GM12878 (cell line): ENCODE results near the gene VCL. TPM values are rescaled to one million over a fixed set of nuclear protein-coding genes. Genes with fewer than 3 reads are reported as not detected.
"Not testable (repeated sequence)": the region's sequence is repeated elsewhere in the genome, so short reads cannot be mapped to it uniquely, and the experiment has no call there.

Experiments used
- ATAC-seq: fragments of 200-7000 bp; cut with Tn5 transposase; 3 replicates; pipeline ENCODE4 v1.9.1; 2020; ENCODE audit warnings: mild to moderate bottlenecking, moderate library complexity
- BruUV-seq: library from RNA; stranded (reverse); fragments of 400-500 nt; replicated peaks from 2 replicates; lab custom pipeline; 2021; lab: Mats Ljungman, UMichigan
- CTCF ChIA-PET: fragments of 300-600 bp; sonication (Branson Sonifier 250); formaldehyde crosslinking; extraction: SDS; loops from one replicate; lab custom pipeline; 2021; ENCODE audit warnings: inconsistent platforms; lab: Yijun Ruan, JAX
- POLR2A ChIA-PET: fragments of 350-600 bp; formaldehyde crosslinking; extraction: SDS; loops from one replicate; lab custom pipeline; 2021; ENCODE audit warnings: inconsistent platforms; lab: Charles Lee
- RAD21 ChIA-PET: fragments of 300-600 bp; sonication (Branson Sonifier 250); formaldehyde crosslinking; loops from one replicate; lab custom pipeline; 2023; ENCODE audit warnings: antibody characterized with exemption; ENCODE audit not compliant: unreplicated experiment; lab: Charles Lee
- SMC1A ChIA-PET: fragments of 300-600 bp; sonication (Branson Sonifier 250); formaldehyde crosslinking; loops from one replicate; lab custom pipeline; 2023; ENCODE audit not compliant: unreplicated experiment, uncharacterized antibody; lab: Charles Lee
- DNase-seq: peaks from one replicate; pipeline ENCODE4 v3.0.0-alpha.2; 2011; ENCODE audit warnings: low read depth, low spot score
- FAIRE-seq: peaks from 3 replicates; lab custom pipeline; 2011; peaks lifted over from hg19 to GRCh38; lab: Jason Lieb, UNC
- H2AFZ ChIP-seq: 2 replicates; pipeline ENCODE4 v1.6.0; 2011; ENCODE audit warnings: low read depth, low read length, control low read depth; ENCODE audit not compliant: control insufficient read depth
- H3K27ac ChIP-seq: 2 replicates; pipeline ENCODE4 v1.5.1; 2011; ENCODE audit warnings: control low read depth; ENCODE audit not compliant: control insufficient read depth, insufficient read depth
- H3K27me3 ChIP-seq, 2 experiments: replicated peaks in 1 of 2; 2 replicates each; pipeline versions ENCODE4 v1.6.0 to v1.6.1; 2011; ENCODE audit warnings: low read length in 1 of 2; ENCODE audit not compliant: control insufficient read depth in 2 of 2, insufficient read depth in 2 of 2
- H3K36me3 ChIP-seq, 2 experiments: 2 replicates each; pipeline ENCODE4 v1.5.1; 2011; ENCODE audit warnings: low read length in 1 of 2; ENCODE audit not compliant: control insufficient read depth in 2 of 2, insufficient read depth in 2 of 2
- H3K4me1 ChIP-seq: 2 replicates; pipeline ENCODE4 v1.6.1; 2011; ENCODE audit warnings: mild to moderate bottlenecking, low read length, moderate library complexity, mixed read lengths; ENCODE audit not compliant: control insufficient read depth, insufficient read depth
- H3K4me2 ChIP-seq: 2 replicates; pipeline ENCODE4 v1.6.0; 2011; ENCODE audit warnings: control low read depth; ENCODE audit not compliant: control insufficient read depth, insufficient read depth
- H3K4me3 ChIP-seq: fragments of 200-600 bp; sonication (generic); 2 replicates; pipeline ENCODE4 v1.5.1; 2016
- H3K79me2 ChIP-seq: 2 replicates; pipeline ENCODE4 v1.6.0; 2011; ENCODE audit warnings: low read length; ENCODE audit not compliant: control insufficient read depth, insufficient read depth
- H3K9ac ChIP-seq: 2 replicates; pipeline ENCODE4 v1.8.0; 2011; ENCODE audit warnings: low read length, control low read depth, mixed read lengths; ENCODE audit not compliant: control insufficient read depth, insufficient read depth
- H3K9me3 ChIP-seq: replicated peaks from 3 replicates; pipeline ENCODE4 v1.5.1; 2011; ENCODE audit warnings: mild to moderate bottlenecking, low read length; ENCODE audit not compliant: control insufficient read depth, insufficient read depth
- H4K20me1 ChIP-seq: 2 replicates; pipeline ENCODE4 v1.6.0; 2011; ENCODE audit not compliant: control insufficient read depth, insufficient read depth
- SP1 ChIP-seq: IDR thresholded peaks from one replicate; pipeline ENCODE4 v1.6.1; 2011; ENCODE audit warnings: low read depth, low read length
- WGBS: methylation state at CpG from one replicate; pipeline ENCODE4 v1.1.6; 2016; ENCODE audit warnings: low lambda C conversion rate; ENCODE audit not compliant: insufficient replicate concordance, insufficient coverage; ENCODE audit errors: missing lambda C conversion rate; 5-methylcytosine and 5-hydroxymethylcytosine counted together
- in situ Hi-C: fragments of 300-500 bp; cut with MboI; formaldehyde crosslinking; loops from 9 replicates; pipeline ENCODE4 v1.14.3; 2018; ENCODE audit warnings: mixed read lengths
- intact Hi-C: fragments of 100-400 bp; cut with micrococcal nuclease; formaldehyde crosslinking; loops from one replicate; pipeline ENCODE4 v1.14.2; 2022; ENCODE audit not compliant: unreplicated experiment
- polyA plus RNA-seq, 11 experiments: library from polyadenylated mRNA; depleted of rRNA in 4 of 11; unstranded in 6 of 11; stranded (reverse) in 5 of 11; fragments of >200 nt; fragmentation: Nextera tagmentation in 4 of 11; fragmentation: Illumina TruSeq in 1 of 11; extraction: Ambion mirVana in 4 of 11; extraction: Trizol in 1 of 11; gene quantifications; 1 replicate in 1 of 11; 2 replicates in 10 of 11; pipeline versions ENCODE4 v1.2.1 to v1.2.3, GENCODE V29; 2011 to 2016; ENCODE audit warnings: inconsistent platforms in 2 of 11, missing spikeins in 2 of 11, low read depth in 1 of 11
- total RNA-seq, 4 experiments: library from RNA; depleted of rRNA in 3 of 4; stranded (reverse); fragments of >200 nt in 3 of 4; fragmentation: Illumina TruSeq in 1 of 4; extraction: Trizol in 1 of 4; gene quantifications; 2 replicates each; pipeline versions ENCODE4 v1.2.1 to v1.2.3, GENCODE V29; 2013 to 2021

The VCL gene
- total and polyA plus RNA-seq, 10 of the 15 experiments (the other 5 are each of a cell fraction or from before 2014, with no cell fraction given), result 6.7 to 54.6 (median 24.3) TPM

GRCh38 chr10:73964743-73965142 is 33.2 kb upstream of the VCL start:
- CTCF ChIA-PET, result interaction anchor here (1.1 to 1.4 kb wide), 2 partner anchors 85 to 115 kb away, joined by 3 read pairs; no protein-coding TSS in a partner anchor
- WGBS, result 30% methylated on average over 2 of the region's 2 CpGs

GRCh38 chr10:73965267-73965889 is 32.5 kb upstream of the VCL start:
- H2AFZ ChIP-seq, result not testable (repeated sequence)

More at GRCh38 chr10:73964743-73965142, 33.2 kb upstream of the VCL start:
- no peaks in the 10 kb centered on the region for H3K27me3 ChIP-seq
- no peaks in the 10 kb centered on the region for H4K20me1 ChIP-seq
- TF ChIP-seq SP1, result no peak
- TF ChIP-seq, all 136 proteins: peak for 0
- Histone ChIP-seq H3K4me3 (no peak overlapping the region), H3K79me2 (no peaks in the 10 kb centered on the region), H3K4me2 (no peak overlapping the region), H3K4me1 (peaks cover 15% of the 10 kb centered on the region), H3K9me3 (no peaks in the 10 kb centered on the region), H3K36me3 (no peaks in the 10 kb centered on the region), H3K9ac (no peak overlapping the region), H3K27ac (no peak overlapping the region), H2AFZ (no peak overlapping the region)
- ChIA-PET RAD21 (interaction anchor here (1.5 kb wide), 1 partner anchor 28 kb away, joined by 3 read pairs; no protein-coding TSS in a partner anchor), POLR2A (no interaction called here), SMC1A (interaction anchor here (0.9 to 1.6 kb wide), 2 partner anchors 8 to 112 kb away, joined by 3 read pairs; no protein-coding TSS in a partner anchor)
- FAIRE-seq, result no peak
- no peak for DNase-seq
- BruUV-seq, result no TSS peak
- intact Hi-C loops (no loop called here), in situ Hi-C loops (no loop called here)
- no peak for ATAC-seq

More at GRCh38 chr10:73965267-73965889, 32.5 kb upstream of the VCL start:
- H3K9me3 ChIP-seq, H3K27ac ChIP-seq, H3K4me2 ChIP-seq, FAIRE-seq, BruUV-seq, H3K9ac ChIP-seq, H3K4me3 ChIP-seq, H3K4me1 ChIP-seq, in situ Hi-C loops, H3K79me2 ChIP-seq, intact Hi-C loops, H4K20me1 ChIP-seq, H3K36me3 ChIP-seq, DNase-seq, ATAC-seq, H3K27me3 ChIP-seq: not testable (repeated sequence)
- ChIA-PET SMC1A (interaction anchor here (0.6 to 1.6 kb wide), 3 partner anchors 9 to 119 kb away, joined by 3 read pairs; no protein-coding TSS in a partner anchor), RAD21 (interaction anchor here (1.5 kb wide), 1 partner anchor 28 kb away, joined by 3 read pairs; no protein-coding TSS in a partner anchor), POLR2A (interaction anchor here (0.6 to 1.8 kb wide), 2 partner anchors 67 to 112 kb away, joined by 3 to 4 read pairs; no protein-coding TSS in a partner anchor), CTCF (interaction anchor here (0.7 to 2.1 kb wide), 4 partner anchors 9 to 111 kb away, joined by 3 to 5 read pairs (median 3); no protein-coding TSS in a partner anchor)
- WGBS, result 72% methylated on average over 12 of the region's 12 CpGs
